Activated CD4-positive, alpha-beta T cell treated with anti-CD3 and anti-CD28 coated beads for 1 hour (primary cell): ENCODE measurements around the gene TMEM161A.
"Not testable (repeated sequence)": the region's sequence is repeated elsewhere in the genome, so short reads cannot be mapped to it uniquely, and the experiment has no call there.

Experiments used
- DNase-seq: peaks from one replicate; pipeline ENCODE4 v3.0.0-alpha.2; 2020

TMEM161A gene

DNA sequence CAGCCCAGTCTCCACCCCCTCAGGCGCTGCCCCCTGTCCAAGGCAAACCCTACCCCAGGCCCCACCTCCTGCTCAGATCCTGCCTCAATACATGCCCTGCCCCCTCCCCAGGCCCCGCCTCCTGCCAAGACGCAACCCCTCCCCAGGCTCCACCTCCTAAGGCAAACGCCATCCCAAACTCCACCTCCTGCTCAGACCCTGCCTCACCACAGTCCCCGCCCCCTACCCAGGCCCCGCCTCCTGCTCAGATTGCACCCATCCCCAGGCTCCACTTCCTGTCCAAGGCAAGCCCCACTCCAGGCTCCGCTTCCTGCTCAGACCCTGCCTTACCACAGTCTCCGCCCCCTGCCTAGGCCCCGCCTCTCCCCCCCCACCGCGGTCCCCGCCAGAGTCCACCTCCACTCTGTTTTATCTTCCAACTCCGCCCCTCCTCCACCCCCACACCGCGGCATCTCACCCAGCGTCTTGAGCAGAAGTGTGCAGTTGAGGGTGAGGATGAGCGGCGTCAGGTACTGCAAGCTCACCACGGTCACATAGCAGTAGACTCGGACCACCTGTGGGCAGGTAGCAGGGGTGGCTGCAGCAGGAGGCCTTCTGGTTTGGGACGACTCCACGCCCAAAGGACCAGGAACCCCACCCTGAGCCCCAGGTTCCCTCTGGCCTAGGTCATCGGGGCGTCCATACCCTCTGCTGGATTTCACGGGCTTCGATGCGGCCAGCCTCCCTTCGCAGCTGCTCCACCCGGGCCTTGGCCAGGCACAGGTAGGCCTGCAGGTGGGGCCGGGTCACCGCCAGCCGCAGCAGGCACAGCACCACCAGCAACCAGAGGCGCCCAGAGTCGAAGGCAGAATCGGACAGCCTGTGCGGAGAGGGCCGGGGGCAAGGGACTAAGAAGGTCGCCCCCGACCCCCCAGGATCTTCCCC lies 17.7 kb downstream of the TMEM161A start:
- DNase-seq, result no peak

DNA sequence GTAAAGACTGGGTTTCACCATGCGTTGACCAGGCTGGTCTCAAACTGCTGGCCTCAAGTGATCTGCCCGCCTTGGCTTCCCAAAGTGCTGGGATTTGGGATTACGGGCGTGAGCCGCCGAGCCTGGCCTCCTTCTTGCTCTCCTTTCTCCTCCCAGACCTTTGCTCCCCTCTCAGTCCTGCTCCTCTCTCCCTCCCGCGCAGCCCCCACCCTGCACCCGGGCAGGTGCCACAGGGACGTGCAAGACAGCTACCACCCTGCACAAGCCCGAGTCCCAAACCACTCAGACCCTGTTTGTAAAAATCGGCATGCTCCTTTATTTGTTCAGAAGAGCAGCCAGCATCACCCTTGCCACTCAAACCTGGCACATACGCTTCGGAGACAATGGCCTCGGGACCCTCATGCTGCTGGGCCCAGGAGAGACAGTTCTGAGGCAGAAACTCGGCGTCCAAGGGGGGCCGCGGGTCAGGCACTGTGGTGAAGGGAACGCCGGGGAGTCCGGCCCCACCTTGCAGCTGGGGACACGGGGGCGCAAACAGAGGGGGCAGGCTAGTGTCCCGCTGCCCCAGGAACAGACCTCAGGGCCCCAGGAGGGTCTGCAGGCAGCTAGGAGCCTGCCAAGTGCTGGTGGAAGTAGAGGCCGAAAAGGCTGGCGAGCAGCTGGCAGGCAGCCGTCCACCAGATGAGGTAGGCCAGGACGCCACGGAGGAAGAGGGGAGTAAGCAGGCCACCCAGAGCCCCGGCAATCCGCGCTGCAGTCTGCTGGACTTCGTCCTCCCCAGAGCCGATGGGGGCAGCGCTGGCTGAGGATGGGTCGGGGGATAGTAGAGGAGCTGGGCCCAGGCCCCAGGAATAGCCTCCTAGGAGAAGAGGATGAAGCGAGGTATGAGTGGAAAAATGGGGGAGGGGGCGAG lies 18.7 kb downstream of the TMEM161A start:
- DNase-seq, result no peak

DNA sequence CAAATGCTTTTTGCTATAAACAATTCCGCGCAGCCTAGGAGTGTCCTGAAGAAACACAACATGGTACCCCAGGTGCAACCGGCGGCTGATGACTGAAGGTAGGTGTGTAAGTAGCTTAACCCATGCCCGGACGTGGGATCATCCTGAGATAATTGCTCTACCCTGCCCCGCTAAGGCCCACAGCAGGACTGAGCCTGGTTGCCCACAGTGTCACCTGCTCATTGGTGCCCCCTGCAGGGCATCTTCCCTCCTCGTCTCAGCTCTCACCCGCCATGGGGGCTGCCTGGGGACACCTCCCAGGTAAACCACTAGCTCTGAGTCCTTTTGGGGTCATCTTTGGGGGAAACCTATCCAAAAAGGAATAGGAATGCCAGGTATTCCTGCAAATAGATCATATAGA lies 22.3 kb downstream of the TMEM161A start:
- DNase-seq, result no peak

DNA sequence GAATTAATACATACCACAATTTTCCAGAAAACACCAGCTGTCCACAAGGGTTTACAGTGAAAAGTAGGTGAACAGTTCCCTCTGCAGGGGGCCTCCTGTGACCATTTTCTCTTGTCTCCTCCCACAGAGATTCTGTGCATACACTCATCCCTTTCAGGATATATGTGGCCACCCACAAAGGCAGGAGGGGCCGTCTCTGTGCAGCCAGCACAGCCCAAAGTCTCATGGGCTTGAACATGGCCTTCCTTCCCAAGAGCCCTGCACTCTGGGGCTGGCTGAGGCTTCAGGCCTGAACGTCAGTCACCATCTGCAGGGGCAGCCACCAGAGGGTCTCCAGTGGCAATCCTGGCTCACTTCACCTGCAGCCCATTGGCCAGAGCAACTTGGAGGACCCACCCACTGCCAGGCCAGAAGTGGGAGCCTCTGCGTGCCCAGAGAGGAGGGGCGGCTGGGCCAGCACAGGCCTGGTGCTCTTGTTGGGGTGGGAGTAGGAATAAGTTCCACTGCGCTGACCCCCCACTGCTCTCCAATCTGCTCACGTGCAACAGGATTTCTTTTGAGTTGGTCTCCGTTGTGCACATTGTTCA lies 25.1 kb downstream of the TMEM161A start:
- DNase-seq, result no peak

DNA sequence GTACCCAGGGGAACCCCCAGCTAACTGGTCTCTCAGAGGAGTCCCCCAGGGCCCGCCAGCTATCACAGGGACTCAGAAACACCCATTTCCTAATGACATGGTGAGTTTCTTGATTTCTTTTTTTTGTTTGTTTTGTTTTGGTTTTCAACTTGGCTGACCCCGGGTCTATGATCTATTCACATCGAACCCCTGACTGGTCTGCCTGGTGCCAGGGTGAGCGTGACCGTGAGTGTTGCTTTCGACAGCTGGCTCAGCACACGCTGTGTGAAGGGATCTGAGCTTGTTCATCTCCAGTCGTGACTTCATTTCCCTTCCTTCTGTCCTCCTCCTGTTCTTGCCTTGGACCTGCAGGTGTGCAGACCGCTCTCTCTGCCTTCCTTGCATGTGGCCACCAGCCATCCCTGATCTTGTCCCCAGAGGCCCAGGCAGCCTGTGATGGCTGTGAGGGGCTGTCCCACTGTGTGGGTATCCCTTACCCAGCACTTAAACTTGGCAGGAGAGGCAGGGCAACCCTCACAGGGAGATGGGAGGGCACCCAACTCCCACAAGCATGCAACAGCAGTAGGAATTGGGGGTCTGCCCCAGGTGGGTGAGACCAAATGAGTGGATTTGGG lies 26.2 kb downstream of the TMEM161A start:
- DNase-seq, result no peak

DNA sequence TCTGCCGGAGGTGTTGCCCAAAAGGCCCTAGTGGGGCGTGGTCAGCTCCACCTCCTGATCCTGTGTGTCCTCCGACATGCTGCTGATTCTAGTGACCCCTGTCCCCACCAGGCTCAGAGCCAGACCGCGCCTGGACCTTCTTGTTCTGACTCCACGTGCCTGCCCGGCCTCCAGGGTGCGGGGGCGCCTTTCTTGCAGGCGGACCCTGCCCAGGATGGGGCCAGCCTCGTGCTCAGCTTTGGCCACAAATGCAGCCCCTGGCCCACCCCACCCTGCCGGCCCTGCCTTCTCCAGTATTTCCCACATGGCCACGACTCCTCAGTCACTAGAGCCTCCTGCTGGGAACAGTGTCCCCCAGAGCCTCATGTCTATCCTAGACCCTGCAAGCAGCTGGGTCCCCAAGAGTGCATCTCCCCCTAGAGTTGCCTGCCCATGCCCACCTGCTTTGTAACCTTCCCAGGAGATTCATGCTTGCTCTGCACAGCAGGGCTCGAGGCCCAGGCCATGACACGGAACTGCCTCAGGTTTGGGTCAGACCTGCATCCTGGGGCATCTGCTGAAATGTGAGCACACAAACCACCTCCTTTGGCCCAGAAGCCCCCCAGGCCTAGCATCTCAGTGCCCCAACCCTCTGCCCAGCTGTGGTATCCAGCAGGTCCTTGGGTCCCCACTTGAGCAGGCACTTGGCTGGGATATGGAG lies 27.0 kb downstream of the TMEM161A start:
- DNase-seq, result no peak

DNA sequence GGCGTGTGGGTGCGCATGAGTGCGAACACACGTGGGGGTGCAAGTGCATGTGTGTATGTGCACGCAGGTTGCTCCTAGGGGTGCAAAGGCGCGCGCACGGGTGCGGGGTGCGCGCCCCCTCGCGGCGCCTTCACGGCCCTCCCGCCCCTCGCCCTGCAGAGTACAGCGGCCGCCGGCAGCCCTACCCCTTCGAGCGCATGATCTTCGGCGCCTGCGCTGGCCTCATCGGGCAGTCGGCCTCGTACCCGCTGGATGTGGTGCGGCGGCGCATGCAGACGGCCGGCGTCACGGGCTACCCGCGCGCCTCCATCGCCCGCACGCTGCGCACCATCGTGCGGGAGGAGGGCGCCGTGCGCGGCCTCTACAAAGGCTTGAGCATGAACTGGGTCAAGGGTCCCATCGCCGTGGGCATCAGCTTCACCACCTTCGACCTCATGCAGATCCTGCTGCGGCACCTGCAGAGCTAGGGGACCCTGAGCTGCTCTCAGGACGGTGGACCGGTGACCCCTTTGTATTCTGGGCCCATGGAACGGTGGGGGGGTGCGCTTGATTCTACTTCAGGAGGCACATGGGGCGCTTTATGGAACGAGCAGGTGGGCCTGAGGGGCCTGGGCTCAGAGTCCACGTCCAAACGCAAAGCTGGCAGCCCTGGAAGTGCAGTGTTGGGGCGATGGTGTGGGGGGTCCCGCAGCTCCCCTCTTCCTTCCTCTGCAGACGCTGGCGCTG lies 27.7 kb downstream of the TMEM161A start:
- DNase-seq, result no peak

DNA sequence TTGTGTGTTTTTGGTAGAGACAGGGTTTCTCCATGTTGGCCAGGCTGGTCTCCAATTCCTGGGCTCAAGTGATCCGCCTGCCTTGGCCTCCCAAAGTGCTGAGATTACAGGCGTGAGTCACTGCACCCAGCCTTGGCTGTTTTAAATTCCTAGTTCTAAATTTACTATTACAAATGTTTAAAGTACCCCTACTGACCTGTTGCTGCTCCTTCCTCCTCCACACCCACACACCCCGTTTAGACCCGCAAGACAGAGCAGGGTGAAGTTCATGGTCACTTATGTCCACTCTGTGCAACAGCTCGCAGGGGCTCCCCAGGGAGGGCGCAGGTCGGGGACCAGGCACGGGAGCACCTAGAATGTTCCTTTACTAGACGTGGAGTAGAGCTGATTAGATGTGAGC lies 28.7 kb downstream of the TMEM161A start:
- no peak for DNase-seq

DNA sequence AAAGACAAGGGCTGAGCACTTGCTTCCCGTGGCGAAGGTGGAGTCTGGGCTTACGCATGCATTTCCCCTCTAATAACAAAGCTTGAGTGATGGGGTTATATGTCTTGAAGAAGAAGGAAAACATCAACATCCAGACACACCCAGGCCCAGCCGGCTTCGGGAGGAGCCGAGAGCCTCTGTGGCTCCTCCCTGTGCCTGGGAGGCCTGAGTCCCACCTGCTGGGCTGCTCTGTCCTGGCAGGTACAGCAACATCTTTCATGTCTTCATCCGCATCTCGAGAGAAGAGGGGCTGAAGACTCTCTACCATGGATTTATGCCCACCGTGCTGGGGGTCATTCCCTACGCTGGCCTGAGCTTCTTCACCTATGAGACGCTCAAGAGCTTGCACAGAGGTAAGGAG lies 30.6 kb downstream of the TMEM161A start:
- no peak for DNase-seq

DNA sequence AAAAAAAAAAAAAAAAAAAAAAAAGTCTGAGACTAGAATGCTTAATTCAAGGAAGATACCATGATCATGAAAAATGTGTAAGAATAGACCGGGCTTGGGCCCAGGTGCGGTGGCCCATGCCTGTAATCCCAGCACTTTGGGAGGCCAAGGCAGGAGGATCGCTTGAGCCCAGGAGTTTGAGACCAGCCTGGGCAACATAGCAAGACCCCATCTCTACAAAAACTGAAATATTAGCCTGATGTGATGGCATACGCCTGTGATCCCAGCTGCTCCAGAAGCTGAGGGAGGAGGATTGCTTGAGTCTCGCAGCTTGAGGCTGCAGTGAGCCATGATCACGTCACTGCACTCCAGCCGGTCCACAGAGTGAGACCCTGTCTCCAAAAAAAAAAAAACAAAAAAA lies 31.3 kb downstream of the TMEM161A start:
- DNase-seq, result not testable (repeated sequence)

DNA sequence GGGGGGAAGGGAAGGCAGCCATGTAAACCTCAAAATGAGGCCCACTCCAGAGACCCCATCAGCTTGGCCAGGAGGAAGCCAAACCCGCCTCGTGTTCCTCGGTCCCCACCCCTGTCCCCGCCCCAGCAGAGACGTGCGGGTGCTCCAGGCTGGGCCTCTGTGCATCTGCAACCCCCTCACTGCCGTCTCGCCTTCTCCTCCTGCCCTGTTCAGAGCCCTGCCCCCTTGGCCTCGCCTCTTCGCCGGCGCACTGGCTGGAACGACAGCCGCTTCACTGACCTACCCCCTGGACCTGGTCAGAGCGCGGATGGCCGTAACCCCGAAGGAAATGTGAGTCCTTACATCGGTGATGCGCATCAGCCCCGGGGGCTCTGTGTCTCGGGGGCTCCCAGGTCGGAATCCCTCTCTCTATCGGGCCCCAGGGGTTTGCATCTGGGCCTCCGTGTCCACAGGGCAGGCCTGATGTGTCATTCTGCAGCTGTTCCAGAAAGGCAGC lies 32.2 kb downstream of the TMEM161A start:
- no peak for DNase-seq

DNA sequence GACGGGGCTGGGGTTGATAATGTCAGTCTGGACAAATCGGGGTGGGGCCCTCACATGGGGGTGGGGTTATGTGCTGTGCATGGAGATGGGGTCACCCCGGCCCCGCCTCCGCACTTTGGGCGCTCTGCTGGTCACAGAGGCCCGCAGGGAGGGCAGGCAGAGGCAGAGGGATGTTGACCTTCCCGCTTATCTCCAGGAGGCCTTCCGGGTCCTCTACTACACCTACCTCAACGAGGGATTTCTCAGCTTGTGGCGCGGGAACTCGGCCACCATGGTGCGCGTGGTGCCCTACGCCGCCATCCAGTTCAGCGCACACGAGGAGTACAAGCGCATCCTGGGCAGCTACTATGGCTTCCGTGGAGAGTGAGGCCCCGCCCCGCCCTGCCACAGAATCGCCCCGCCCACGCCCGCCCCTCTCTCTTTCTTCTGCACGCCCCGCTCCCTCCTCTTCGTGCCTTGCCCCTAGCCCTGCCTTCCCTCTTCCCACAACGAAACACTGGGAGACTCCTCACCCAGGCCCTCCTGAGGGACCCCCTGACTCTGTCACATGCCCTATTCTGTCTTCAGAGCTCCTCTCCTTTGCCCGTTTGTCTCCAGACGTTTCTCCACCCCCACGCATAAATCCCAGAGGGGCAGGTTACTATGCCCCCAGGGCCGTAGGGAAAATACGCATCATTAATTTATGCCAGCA lies 32.8 kb downstream of the TMEM161A start:
- DNase-seq, result no peak

DNA sequence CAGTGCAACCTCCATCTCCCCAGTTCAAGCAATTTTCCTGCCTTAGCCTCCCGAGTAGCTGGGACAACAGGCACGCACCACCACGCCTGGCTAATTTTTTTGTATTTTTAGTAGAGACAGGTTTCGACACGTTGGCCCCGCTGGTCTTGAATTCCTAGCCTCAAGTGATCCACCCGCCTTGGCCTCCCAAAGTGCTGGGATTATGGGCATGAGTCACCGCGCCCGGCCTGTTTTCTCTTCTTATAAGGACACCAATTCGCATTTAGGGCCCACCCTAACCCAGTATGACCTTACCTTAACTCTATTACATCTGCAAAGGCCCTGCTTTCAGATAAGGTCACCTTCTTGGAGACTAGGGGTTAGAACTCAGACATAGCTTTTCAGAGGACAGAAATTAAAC lies 35.1 kb downstream of the TMEM161A start:
- no peak for DNase-seq

DNA sequence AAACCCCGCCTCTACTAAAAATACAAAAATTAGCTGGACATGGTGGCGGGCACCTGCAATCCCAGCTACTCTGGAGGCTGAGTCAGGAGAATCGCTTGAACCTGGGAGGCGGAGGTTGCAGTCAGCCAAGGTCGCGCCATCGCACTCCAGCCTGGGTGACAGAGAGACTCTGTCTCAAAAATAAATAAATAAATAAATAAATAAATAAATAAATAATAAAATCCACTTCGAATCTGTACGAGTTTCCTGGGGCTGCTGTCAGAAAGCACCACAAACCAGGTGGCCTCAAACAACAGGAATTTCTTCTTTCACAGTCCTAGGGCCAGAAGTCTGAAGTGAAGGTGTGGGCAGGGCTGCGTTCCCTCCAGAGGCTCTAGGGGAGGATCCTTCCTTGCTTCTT lies 35.7 kb downstream of the TMEM161A start:
- not testable (repeated sequence) for DNase-seq

DNA sequence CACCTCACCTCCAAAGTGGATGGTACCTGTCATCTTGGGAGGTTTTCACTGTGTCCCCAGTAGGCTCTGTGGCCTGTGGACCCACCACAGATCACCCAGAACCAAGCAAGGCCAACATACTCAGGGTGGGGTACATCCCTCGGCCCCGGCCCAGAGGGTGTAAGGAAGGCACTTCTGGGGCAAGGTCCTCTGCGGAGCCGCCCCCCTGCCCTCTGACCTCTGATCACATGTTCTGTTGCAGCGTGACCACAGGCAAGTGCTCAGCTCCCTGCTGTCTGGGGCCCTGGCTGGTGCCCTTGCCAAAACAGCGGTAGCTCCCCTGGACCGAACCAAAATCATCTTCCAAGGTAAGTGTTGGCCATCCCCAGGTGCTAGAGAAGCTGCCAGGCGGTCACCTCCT lies 36.7 kb downstream of the TMEM161A start:
- DNase-seq, result no peak

DNA sequence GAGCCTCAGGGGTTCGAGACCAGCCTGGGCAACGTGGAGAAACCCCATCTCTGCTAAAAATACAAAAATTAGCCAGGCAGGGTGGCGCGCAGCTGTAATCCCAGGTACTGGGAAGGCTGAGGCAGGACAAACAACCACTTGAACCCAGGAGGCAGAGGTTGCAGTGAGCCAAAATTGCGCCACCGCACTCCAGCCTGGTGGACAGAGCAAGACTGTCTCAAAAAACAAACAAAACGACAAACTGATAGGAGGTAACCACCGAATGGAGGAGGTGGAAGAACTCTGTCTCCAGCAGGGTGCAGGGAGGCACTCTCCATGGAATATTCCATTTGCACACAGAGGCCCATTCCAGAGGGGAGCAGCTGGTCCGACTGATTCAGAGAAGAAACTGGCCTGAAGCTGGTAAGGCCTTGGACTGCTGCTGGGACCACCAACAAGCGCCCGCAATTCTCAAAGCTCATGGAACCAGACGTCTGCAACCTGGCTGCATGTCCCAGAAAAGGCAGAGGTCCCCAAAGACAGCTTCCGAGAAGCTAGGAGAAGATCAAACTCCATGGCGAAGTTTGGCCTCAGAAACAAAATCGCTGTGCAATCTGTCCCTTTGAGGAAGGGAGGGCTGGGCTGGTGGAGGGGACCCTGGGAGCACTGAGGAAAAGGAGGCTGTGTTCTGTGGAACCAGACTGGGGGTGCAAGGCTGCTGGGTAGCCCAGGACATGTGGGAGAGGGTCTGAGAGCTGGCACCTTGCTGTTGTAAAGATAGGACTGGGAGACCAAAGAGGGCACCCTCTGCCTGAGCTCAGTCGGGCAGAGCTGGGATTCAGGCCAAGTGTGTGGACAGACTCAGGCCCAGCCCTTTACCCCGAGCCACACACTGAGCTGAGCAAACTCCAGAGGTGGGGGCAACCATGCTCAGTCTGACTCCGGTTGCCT lies 39.3 kb downstream of the TMEM161A start:
- no peak for DNase-seq

DNA sequence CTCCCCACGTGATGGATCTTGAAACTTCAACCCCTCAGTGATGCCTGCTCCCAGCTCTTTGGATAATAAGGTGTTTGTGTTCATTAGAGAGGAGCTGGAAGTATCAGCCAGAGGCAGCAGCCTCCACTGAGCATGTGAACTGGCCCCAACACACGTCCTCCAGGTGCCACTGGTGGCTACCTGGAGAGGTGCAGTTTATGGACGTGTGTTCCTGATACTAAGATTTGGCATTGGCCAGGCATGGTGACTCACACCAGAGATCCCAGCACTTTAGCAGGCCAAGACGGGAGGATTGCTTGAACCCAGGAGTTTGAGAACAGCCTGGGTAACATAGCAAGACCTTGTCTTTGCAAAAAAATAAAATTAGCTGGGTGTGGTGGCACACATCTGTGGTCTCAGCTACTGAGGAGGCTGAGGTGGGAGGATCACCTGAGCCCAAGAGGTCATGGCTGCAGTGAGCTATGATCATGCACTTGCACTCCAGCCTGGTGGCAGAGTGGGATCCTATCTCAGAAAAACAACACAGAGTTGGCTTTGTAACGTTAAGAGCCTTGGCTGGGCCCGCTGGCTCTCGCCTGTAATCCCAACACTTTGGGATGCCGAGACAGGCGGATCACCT lies 40.1 kb downstream of the TMEM161A start:
- DNase-seq, result no peak

DNA sequence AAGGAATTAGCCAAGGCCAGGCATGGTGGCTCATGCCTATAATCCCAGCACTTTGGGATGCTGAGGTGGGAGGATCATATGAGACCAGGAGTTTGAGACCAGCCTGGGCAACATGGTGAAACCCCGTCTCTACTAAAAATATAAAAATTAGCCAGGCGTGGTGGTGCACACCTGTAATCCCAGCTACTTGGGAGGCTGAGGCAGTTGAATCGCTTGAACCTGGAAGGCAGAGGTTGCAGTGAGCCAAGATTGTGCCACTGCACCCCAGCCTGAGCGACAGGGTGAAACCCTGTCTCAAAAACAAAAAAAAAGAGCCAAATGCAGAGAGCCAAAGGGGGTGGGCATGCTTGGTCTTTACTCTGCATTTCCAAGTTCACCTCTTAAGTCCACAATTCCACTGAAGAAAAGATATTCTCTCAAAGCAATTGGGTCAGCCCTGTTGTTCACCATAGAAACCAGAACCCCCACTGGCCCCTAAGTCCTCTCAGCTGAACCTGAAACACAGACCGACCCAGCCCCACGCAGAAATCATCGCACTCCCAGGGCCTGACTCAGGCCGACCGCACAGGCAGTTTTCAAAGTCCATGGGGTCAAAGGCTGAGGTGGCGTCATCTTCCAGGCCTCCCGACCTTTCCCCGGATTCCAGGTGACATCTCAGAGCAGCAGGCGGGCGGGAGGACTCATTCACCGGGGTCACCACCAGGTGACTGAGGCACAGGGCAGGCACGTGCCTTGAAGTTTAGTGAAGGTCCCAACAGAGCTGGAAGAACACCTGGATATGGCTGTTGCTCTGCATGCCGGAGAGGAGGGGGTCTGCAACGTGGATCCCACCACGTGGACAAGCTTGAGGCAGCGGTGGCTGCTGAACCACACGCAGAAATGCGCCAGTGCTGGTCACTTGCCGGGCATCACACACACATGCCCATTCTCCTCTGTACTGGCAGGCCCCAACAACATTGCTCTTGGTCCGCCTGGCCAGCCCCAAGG lies 41.3 kb downstream of the TMEM161A start:
- no peak for DNase-seq
